PC-9 (cell line): ENCODE data around the gene CARS1.

Source experiments
- CTCF ChIP-seq: fragments of 200-600 bp; sonication (generic); conservative IDR thresholded peaks from 2 replicates; pipeline ENCODE4 v1.6.1; 2017; ENCODE audit warnings: mixed run types, antibody characterized with exemption, mild to moderate bottlenecking, moderate library complexity
- EZH2 ChIP-seq: fragments of 200-600 bp; sonication (generic); IDR thresholded peaks from 2 replicates; pipeline ENCODE4 v1.8.0; 2017; ENCODE audit warnings: antibody characterized with exemption, low read depth

GRCh38 chr11:3058753-3059664 lies 1.8 kb upstream of the CARS1 start:
- TF ChIP-seq CTCF (no peak), EZH2 (no peak)
